Ascending aorta (tissue), 2 donors: Measurements from ENCODE around the gene SNED1. TPM values are rescaled to one million over a fixed set of nuclear protein-coding genes. Genes with fewer than 3 reads are reported as not detected.
A peak's percentile ranks its signal among the peaks of the same experiment; 100 is the strongest.

Source experiments
- DNase-seq, 2 donors: peaks; one replicate each; pipeline ENCODE4 v3.0.0-alpha.2; 2019; ENCODE audit warnings: low spot score in 2 of 2
- H3K27ac ChIP-seq, 2 donors: fragments of 200-600 bp; sonication (generic); one replicate each; pipeline ENCODE4 v1.5.1; 2016 to 2017; ENCODE audit warnings: mild to moderate bottlenecking in 1 of 2
- H3K27me3 ChIP-seq: fragments of 200-600 bp; sonication (generic); one replicate; pipeline ENCODE4 v1.5.1; 2017
- H3K36me3 ChIP-seq, 2 donors: fragments of 200-600 bp; sonication (generic); one replicate each; pipeline ENCODE4 v1.5.1; 2016
- H3K4me1 ChIP-seq, 2 donors: fragments of 200-600 bp; sonication (generic); one replicate each; pipeline ENCODE4 v1.5.1; 2016 to 2017; ENCODE audit warnings: mild to moderate bottlenecking in 1 of 2
- H3K4me3 ChIP-seq, 2 donors: fragments of 200-600 bp; sonication (generic); one replicate each; pipeline ENCODE4 v1.5.1; 2016 to 2017; ENCODE audit warnings: mild to moderate bottlenecking in 1 of 2
- H3K9me3 ChIP-seq, 2 donors: fragments of 200-600 bp; sonication (generic); one replicate each; pipeline ENCODE4 v1.5.1; 2016
- intact Hi-C: fragments of 100-400 bp; cut with DNase I; formaldehyde crosslinking; loops from one replicate; pipeline ENCODE4 v1.15.1; 2023
- total RNA-seq: library from RNA; depleted of rRNA; stranded (reverse); fragments of >200 nt; gene quantifications from one replicate; pipeline ENCODE4 v1.1.0, GENCODE V29; 2016
- TF ChIP-seq, protein P1 (sequence below), 3 experiments: fragments of 200-600 bp in 2 of 3; fragments of 450-650 bp in 1 of 3; sonication (generic) in 2 of 3; IDR thresholded peaks; one replicate each; pipeline ENCODE4 v1.5.1; 2016 to 2019; ENCODE audit warnings: antibody characterized with exemption in 3 of 3, mild to moderate bottlenecking in 1 of 3, moderate library complexity in 1 of 3

Gene SNED1
- total RNA-seq, 1 donor from 2014 or later, result 84.3 TPM

DNA sequence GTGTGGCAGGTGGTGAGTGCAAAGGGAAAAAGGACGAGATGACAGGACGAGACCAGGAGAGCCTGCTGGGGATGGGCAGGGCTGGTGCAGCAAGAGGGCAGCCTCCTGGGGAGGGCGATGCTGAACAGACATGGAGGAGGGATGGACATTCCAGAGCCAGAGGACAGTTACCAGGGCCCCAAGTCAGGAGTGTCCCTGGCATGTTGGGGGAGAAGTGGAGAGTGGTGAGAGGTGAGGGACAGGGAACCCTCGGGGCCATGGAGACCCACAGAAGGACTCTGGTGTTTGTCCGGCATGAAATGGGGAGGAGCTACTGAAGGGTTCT is 84.6 kb downstream of the SNED1 start:
- H3K27ac ChIP-seq, result no peak overlapping the region

DNA sequence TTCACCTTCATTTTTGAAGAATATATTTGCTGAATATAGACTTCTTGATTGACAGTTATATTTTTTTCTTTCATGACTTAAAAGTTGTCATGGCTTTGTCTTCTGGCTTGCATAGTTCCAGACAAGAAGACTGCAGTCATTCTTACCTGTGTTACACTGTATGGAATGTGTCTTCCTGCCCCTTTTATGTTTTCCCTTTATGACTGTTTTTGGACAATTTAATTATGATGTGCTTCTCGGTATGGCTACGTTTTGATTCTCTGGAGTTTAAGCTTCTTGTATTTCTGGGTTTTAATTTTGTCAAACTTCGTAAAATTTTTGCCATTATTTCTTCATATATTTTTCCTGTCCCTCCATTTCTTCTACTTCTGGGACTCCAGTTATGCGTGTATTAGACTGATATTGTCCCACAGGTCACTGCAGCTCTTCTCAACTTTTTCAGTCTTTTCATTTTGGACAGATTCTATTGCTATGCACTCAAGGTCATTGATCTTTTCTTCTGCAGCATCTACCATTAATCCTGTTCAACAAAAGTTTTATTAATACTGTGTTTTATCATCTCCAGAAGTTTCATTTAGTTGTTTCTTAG is 86.5 kb downstream of the SNED1 start:
- TF ChIP-seq, protein P1, sequence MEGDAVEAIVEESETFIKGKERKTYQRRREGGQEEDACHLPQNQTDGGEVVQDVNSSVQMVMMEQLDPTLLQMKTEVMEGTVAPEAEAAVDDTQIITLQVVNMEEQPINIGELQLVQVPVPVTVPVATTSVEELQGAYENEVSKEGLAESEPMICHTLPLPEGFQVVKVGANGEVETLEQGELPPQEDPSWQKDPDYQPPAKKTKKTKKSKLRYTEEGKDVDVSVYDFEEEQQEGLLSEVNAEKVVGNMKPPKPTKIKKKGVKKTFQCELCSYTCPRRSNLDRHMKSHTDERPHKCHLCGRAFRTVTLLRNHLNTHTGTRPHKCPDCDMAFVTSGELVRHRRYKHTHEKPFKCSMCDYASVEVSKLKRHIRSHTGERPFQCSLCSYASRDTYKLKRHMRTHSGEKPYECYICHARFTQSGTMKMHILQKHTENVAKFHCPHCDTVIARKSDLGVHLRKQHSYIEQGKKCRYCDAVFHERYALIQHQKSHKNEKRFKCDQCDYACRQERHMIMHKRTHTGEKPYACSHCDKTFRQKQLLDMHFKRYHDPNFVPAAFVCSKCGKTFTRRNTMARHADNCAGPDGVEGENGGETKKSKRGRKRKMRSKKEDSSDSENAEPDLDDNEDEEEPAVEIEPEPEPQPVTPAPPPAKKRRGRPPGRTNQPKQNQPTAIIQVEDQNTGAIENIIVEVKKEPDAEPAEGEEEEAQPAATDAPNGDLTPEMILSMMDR (IDR thresholded peaks at IDR 0.05), result no peak
- no peaks in the 10 kb centered on the region for H3K9me3 ChIP-seq
- H3K36me3 ChIP-seq, result peaks cover 38 to 77% of the 10 kb centered on the region in 2 donors
- no peak overlapping the region for H3K4me3 ChIP-seq
- intact Hi-C loops, result no loop called here
- DNase-seq, result no peak
- H3K27me3 ChIP-seq, result no peaks in the 10 kb centered on the region
- H3K27ac ChIP-seq, result no peak overlapping the region
- no peaks in the 10 kb centered on the region for H3K4me1 ChIP-seq

More for the DNA sequence above, 84.6 kb downstream of the SNED1 start:
- DNase-seq, result no peak
- H3K36me3 ChIP-seq, result peaks cover 20 to 58% of the 10 kb centered on the region in 2 donors
- TF ChIP-seq, protein P1 (IDR thresholded peaks at IDR 0.05), result no peak
- intact Hi-C loops, result no loop called here
- no peaks in the 10 kb centered on the region for H3K27me3 ChIP-seq
- no peak overlapping the region for H3K4me3 ChIP-seq
- H3K4me1 ChIP-seq, result no peaks in the 10 kb centered on the region
- no peaks in the 10 kb centered on the region for H3K9me3 ChIP-seq

DNA sequence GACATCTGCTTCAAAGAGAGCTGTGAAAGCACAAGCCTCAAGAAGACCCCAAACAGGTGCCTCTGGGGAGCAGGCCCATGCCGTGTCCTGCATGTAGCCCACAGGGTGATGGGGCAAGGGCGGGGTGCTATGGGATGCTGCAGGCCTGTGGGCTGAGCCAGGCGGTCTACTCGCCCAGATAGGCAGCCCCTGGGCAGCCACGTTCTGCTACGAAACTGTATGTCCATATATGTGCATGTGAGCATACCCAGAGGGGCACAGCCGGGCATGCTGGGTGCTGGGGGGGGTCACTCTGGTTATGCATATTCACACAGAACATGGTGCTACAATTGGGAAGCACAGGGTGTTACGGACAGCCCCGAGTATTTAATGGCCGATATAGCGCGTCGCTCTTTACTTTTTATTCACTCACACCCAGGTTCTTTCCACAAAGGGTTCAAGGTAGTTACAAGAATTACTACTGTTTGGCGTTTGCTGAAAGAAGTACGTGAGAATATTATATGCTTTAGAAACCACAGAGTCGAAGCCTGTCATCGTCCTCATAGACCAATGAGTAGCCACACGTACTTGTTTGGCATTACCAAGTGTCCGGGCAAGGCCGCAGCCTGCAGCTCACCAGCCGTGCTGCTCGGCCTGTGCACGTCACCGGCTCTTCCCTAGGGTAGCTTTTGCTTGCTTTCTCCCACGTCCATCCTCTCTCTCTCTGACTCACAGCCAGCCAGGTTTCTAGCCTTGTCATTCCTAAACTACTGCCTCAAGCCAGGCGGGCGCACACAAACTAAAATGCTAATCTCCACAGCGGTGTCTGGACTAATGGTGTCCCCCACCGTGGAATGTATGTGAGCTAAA is 89.2 kb downstream of the SNED1 start:
- no peaks in the 10 kb centered on the region for H3K4me1 ChIP-seq
- TF ChIP-seq, protein P1 (IDR thresholded peaks at IDR 0.05), result no peak
- no peak for DNase-seq
- no peak overlapping the region for H3K27ac ChIP-seq
- intact Hi-C loops, result no loop called here
- H3K4me3 ChIP-seq, result no peak overlapping the region
- no peaks in the 10 kb centered on the region for H3K9me3 ChIP-seq
- H3K27me3 ChIP-seq, result no peaks in the 10 kb centered on the region
- peaks cover 63 to 89% of the 10 kb centered on the region in 2 donors for H3K36me3 ChIP-seq

DNA sequence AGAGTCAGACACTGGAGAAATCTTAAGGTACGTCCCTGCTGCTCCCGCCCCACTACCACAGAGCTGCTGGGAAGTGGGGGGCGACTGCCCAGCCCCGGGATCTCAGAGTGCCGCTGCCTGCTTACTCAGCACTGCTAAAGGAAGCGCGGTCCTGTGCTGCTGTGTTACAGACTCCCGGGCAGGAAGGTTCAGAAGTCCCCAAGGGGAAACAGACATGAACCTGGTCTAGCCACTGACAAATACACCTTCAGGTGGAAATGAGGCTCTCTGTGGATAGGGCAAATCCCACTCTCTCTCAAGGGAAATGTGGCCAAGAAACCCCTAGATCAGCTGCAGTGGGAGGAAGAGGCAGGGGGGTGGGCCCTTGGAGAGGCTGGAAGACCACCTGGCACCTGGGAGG is 90.0 kb downstream of the SNED1 start:
- H3K9me3 ChIP-seq, result no peaks in the 10 kb centered on the region
- intact Hi-C loops, result no loop called here
- no peak overlapping the region for H3K4me3 ChIP-seq
- H3K36me3 ChIP-seq, result peaks cover 68 to 93% of the 10 kb centered on the region in 2 donors
- H3K4me1 ChIP-seq, result no peaks in the 10 kb centered on the region
- no peak overlapping the region for H3K27ac ChIP-seq
- DNase-seq, result peak in 1 of 2 donors; percentile 48
- no peaks in the 10 kb centered on the region for H3K27me3 ChIP-seq
- TF ChIP-seq, protein P1 (IDR thresholded peaks at IDR 0.05), result no peak

DNA sequence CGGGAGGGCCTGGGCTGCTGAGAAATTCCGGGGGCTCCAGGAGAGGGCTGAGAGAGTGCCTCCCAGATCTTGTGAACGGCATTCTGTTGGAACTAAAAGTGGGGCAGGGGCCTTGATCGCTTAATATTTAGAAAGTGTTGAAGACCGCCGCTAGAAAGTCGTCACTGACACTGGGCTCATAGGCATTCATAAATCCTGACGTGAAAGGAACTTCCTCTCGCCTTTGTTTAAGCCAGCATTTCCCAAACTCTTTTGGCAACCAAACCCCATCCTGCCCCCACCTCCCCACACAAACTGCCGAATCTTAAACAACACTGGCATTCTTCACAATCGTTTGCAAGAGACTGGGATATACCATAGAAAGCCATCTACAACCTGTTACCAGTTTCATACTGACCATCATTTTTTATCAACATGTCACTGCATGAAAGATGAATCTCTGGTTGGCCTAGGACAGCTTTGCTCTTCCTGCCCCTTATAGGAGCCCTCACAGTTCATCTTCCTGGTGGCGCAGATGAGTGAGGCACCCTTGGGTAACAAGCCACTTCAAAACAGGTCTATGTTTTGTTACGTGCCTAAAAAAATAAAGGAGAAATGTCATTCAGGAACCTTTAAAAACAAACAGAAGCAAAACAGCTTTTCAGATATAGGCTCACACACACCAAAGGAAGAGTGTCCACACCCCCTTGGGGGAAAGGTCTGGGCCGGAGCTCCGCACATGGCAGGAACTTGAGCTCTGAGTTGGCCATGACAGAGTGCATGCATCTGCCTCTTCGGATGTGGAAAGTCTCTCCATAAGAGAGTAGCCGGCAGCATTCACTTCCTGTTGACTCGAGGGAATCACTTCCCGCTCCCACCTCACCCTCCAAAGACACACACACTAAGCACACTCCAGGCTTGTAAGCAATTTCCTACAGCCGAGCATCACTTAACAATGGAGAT is 90.6 kb downstream of the SNED1 start:
- Histone ChIP-seq H3K4me3 (no peak overlapping the region), H3K36me3 (peaks cover 74 to 94% of the 10 kb centered on the region in 2 donors), H3K27me3 (no peaks in the 10 kb centered on the region), H3K9me3 (no peaks in the 10 kb centered on the region), H3K4me1 (no peaks in the 10 kb centered on the region), H3K27ac (no peak overlapping the region)
- DNase-seq, result no peak
- TF ChIP-seq, protein P1 (IDR thresholded peaks at IDR 0.05), result no peak
- intact Hi-C loops, result no loop called here
